GM18858 (cell line): ENCODE measurements around the gene RBMY1D.
"Not testable (repeated sequence)": the region's sequence is repeated elsewhere in the genome, so short reads cannot be mapped to it uniquely, and the experiment has no call there.

Experiments
- ATAC-seq: cut with Tn5 transposase; IDR thresholded peaks from one replicate; pipeline ENCODE4 v1.9.1; 2021; ENCODE audit not compliant: unreplicated experiment

RBMY1D gene

DNA sequence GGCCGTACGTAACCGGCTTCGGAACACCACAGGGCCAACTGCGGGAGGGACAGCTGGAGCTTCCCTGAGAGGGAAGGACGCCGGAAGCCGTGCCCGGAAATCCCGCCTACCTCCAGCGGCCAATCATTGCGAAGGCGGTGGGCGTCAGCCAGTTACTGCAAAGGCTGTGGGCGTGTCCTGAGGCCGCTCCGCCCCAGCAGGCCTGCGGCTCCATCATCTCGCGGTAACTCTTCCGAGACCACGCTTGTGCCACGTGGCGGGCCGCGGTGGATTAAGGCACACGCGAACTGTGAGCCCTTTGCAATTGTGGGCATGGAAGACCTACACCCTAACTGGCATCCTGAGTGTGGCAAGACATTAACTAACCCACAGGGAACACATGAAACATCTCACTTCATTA lies at the start of gene RBMY1D:
Gene RBMY1D, minus strand, starts transcription at position 101 of the 400 bp plus-strand sequence. CDS start 2,013 bp downstream, outside the sequence.
- ATAC-seq: not testable (repeated sequence)

DNA sequence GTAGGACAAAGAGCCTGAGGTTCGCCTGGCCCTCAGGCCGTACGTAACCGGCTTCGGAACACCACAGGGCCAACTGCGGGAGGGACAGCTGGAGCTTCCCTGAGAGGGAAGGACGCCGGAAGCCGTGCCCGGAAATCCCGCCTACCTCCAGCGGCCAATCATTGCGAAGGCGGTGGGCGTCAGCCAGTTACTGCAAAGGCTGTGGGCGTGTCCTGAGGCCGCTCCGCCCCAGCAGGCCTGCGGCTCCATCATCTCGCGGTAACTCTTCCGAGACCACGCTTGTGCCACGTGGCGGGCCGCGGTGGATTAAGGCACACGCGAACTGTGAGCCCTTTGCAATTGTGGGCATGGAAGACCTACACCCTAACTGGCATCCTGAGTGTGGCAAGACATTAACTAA lies 23.6 kb upstream of the RBMY1D start, which contains the start of gene RBMY1E:
Gene RBMY1E, minus strand, starts transcription at position 101 of the 400 bp plus-strand sequence. CDS start 1,978 bp downstream, outside the sequence.
- not testable (repeated sequence) for ATAC-seq

DNA sequence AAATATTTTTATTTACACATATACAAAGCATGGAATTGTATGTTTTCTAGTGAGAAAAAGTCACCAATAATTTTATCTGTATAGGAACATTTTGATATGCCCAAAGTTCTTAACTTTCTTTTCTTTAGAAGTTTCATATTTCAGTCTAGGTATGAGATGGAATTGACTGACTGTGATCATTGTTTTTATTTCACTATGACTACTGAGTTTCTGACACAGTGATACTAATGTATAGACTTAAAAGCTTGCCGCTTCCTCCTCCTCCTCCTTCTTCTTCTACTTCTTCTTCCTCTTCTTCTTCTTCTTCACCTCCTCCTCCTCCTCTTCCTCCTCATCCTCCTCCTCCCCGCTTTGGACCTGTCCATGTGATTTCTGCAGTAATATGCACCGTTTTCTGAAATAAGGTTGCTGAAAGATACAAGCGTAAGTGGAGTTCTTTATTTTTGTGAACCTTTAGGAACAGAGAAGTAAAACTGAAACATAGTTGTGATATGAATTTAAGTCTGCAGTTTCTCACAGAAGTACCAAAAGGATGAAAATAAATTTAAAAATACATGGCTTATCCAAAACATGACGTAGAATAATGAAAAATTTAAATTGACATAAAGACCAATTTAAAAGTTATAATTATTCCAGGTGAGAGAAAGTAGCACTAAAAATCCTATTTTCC lies 24.8 kb downstream of the RBMY1D start:
- not testable (repeated sequence) for ATAC-seq

GRCh38 chrY:21845481-21845880 lies 48.8 kb downstream of the RBMY1D start:
- no peak for ATAC-seq

DNA sequence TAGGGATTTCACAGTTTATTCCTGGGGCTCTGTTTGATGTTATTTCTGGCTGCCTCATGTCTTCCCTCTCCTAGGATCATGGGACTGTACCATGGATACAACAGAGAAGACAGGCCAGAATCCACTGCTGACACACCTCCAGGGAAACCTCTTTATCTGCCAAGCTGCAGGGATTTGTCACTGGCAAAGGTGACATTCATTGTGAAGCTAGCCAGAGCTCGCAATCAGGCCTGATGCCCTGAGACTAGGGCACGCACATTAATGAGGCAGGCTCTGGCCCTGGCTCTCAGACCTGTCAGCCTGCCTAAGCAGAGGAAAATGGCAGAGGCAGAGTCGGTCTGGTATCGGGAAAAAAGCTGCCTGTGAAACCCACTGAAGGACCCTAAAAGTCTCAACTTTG lies 52.2 kb downstream of the RBMY1D start:
- ATAC-seq: no peak

DNA sequence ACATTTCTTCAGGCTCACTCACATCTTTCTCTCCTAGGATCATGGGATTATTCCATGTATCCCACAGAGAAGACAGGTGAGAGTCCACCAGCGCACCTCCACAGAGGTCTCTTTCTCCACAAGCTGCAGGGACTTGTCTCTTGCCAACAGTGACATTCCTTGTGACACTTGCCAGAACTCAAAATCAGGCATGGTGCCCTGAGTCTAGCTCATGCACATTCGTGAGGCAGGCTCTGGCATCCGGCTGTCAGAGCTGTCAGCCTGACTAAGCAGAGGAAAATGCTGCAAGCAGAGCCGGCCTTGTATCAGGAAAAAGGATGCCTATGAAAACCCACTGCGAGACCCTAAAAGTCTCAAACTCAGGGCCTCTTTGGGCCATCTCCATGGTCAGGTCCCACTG lies 54.8 kb downstream of the RBMY1D start:
- ATAC-seq: no peak

GRCh38 chrY:21836343-21836742 lies 58.0 kb downstream of the RBMY1D start:
- ATAC-seq: no peak

DNA sequence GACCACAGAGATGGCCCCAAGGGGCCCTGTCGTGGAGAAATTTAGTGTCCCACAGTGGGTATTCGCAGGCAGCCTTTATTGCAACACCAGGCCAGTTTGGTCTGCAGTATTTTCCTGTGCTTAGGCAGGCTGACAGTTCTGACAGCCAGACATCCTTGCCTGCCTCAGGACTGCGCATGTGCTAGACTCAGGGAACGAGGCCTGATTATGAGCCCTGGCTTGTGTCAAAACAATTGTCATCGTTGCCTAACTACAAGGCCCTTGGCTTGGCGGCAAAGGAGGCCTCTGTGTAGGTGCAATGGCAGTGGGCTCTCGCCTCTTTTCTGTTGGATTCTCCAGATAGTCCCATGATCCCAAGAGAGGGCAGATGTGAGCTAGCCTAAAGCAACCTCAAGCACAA lies 59.3 kb downstream of the RBMY1D start:
- ATAC-seq: no peak
